Measurements from ENCODE around the gene PCDH9.

PCDH9 gene

DNA sequence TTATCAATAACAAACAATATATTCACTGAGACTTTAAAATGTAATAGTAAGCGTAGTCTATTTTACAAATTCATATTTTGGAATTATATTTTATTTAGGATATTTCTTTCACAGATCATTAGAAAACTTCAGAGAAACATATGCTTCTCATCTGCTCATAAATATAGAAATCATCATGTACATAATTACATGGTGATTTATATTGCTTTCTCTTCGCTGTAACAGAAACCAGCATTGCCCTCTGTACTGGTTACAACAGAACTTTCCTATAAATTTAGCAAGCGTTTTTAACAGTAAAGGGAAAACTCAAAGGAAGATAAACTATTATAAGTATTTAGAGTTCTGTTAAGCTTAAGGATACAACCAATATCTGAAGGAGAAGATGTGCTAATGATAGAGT is 672.8 kb downstream of the PCDH9 start:
- DNase-seq = no peak

DNA sequence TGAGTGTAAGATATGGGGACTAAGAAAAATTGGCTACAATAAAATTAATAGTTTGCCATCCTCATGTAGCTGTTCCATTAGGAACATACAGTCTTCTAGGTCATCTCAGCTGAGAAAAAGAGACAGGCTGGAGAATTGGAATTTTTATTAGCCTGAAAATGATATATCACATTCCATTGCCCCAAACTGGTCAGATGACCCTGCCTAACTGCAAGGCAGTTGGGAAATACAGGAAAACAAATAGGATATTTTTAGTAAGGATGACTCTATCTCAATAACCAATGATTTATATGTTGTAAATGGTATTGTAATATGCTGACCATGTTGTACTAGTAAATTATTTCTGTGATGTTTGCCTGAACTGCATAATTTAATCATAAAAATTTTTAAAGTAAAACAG is 673.8 kb downstream of the PCDH9 start:
- DNase-seq = no peak

DNA sequence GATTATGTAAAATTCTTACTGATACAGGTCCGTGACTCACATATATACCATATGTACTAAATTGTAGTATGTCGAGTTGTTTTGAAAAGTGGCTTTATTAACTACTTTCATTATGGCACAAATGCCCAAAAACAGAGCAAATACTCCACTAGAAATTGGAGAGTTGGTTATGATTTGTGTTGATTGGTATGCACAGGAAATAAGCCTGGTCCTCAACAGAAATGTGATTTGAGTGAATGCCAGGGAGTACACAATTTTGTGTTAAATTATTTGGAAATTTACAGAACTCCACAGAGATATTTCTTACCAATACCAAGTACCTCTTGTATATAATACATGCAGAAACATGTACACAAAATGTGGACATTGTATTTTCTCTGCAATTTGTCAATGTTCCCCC is 676.7 kb downstream of the PCDH9 start:
- DNase-seq = no peak

DNA sequence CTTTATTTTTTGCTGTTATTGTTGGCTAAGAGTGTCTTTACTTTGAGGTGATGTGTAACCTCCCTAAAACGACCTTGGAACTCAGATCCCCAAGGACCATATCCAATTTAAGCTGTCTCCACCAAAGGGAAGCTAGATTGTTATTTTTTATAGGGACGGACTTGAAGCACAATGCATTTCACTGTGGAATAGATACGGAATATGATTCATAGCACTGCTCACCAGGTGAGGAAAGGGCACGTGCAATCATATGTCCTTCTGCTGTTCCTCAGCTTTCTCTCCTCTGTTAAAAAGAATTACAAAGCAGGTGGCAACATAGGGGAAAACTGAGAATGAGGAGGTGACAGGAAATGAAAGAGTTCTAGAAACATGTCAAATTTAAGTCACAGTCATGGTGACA is 679.0 kb downstream of the PCDH9 start:
- DNase-seq = no peak

DNA sequence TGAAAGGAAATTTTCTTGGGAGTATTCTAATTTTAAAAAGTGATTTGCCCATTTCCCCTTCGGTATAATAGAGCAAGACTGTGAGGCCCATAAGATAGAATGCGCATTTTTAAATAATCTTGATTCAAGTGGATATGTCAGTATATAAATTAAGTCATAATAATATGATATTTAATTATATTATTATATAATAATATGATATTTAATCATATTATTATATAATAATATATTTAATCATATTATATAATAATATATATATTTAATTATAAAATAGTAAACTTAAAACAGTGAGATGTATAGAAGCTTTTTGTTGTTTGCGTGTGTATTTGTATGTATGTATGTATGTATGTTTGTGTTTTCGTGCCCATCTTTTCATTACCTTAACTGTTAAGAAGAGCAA is 682.5 kb downstream of the PCDH9 start:
- no peak for DNase-seq

DNA sequence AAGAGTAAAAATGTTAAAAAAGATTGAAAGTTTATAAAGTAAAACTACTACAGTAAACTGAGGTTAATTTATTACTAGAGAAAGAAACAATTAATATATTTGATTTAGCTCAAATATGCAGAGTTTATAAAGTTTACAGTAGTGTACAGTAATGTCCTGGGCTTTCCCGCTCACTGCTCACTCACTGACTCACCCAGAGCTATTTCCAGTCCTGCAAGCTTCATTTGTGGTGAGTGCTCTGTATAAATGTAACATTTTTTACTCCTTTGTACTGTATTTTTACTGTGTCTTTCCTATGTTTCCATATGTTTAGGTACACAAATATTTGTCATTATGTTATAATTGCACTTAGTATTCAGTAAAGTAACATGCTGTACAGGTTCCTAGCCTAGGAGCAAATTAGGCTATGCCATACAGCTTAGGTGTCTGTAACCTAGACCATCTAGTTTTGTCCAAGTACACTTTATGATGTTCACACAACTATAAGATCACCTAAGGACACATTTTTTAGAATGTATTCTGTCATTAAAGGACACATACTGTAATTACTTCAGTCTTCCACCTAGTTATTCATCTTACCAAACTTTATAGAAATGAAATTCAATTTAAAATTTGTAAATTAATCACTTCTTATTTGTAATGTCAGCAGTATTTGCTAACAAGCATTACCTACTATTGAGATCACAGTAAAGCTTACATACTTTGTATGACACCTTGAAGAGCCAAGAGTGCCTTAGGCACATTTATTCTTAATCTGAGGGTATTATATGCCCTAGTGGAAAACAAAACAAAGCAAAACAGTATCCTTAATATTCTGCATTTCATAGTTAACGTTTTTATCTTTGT is 683.4 kb downstream of the PCDH9 start:
- no peak for DNase-seq

DNA sequence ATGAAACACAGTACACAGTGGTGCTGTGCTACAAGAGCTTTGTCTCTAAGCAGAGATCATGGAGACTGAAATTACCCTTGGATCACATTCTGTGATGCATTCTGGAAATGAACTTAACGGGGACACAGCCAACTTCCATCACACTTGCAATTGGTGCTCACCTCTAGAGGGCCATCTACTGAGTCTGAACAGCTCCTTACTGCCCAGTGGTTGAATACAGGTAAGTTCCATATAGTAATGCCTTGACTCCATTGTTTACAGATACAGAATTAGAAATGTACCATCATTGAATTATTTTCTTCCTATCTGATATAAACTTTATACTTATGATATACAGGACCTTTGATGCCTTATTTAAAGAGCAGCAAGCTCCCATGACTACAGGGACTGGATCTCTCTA is 686.4 kb downstream of the PCDH9 start:
- DNase-seq = no peak

DNA sequence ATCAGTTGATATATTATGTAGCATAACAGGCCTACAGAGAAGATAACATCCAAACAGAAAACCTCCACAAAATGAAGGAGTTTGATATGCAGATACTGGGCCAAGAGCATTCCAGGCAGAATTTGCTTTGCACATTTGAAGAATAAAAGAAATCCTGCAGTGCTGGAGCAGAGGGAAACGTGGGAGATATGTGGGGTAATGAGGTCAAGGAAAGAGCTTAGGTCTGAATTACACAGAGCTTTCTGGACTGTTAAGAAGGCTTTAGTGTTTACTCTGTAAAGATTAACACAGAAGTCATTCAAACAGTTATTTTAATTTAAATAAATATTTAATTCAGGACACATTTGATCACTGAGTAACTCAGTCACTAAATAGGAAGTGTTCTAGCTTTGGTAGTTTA is 692.7 kb downstream of the PCDH9 start:
- no peak for DNase-seq

DNA sequence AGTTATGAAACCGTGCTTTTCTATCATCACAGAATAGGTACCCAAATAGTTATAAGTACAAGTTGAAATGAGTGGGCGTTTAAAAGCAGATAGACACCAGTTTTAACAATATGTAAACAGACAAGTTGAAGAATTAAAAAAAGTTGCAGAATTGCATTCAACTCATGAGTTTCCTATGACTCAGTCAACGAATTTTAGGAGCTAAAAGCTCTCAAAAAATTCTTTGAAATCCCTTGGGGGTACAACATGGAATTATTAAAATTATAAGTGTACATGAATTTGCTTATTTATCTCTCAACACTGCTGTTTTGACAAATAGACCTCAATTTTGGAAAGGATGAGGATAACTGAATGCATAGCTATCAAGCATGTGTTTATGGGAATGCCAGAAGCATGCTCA is 693.4 kb downstream of the PCDH9 start:
- no peak for DNase-seq

DNA sequence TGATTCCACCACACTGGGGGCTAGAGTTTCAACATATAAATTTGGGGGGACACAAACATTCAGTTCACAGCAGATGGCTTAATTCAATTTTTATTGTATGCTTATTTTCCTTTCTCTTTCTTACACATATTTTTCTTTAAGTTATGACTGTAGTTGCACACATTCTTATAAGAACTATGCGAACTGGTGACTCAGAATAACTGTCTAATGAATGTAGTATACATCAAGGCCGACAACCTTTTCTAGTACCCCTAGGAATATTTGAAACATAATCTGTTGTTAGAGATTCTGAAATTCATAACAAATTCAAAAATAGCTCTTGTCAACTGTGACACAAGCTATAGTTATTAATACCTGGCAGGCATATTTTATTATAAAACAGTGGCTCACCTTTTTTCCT is 695.6 kb downstream of the PCDH9 start:
- DNase-seq = no peak

DNA sequence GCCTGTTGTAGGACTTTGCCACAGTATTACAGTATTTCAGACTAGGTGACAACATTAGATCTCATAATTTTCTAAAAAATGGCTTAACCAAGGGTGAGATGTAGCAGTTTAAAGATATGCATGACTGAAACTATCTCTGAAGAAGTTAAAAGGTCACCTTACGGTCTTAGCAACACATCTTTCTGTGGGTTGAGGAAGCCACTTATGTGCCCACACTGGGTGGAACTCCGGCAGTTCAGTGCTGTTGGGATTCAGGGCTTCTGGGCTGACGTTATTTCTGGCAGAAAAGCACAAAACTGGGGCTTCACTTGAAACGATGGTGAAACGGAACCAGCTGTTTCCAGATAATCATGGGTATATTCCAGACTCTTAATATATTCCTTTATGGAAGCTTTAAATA is 697.3 kb downstream of the PCDH9 start:
- no peak for DNase-seq

DNA sequence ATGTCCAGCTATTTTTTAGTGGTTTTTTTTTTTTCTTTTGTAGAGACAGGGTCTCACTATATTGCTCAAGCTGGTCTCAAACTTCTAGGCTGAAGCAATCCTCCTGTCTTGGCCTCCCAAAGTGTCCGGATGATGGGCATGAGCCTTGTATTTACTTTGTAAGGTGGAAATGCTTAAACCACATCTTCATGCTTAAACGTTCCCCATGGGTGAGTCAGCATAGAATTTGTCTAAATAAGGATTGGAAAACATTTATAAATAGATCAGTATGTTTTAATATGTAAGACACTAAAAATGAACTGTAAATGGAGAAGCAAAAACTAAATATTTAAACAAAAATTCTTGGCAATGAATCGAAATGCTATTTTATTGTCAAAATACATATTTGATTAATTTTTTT is 698.0 kb downstream of the PCDH9 start:
- no peak for DNase-seq

DNA sequence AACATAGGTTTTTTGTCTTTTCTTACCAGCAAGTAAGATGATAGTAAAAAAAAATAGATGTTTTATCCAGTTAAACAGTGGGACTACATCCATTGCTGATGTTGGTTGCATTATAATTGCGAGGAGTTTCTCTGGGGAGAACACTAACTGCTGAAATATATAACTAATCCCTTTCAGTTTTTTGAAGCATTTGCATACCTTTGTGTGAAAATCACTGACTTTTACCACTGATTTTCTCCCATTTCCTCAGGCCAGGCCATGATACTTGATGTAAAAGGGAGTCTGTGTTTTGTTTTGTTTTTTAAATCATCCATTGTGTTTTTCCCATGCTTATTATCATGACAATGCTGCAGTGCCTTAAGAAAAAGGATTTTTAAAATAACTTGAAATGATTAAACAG is 699.5 kb downstream of the PCDH9 start:
- no peak for DNase-seq

DNA sequence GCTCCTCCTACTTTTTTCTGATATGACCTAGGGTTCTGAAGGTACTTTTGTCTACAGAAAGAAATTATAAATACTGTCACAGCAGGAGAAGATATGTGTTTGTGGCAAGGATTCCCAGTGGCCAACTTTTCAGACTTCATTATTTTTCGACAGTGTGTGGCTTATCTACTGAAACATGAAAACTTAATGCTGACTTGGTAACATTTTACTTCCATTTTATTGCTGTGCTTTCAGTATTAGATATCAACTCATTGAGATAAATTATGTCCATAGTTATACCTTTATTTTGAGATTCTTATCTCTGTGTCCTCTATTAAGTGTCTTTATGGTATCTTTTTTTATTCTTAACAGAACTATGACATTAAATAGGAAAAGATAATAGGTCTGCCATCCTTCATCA is 700.0 kb downstream of the PCDH9 start:
- DNase-seq = no peak

DNA sequence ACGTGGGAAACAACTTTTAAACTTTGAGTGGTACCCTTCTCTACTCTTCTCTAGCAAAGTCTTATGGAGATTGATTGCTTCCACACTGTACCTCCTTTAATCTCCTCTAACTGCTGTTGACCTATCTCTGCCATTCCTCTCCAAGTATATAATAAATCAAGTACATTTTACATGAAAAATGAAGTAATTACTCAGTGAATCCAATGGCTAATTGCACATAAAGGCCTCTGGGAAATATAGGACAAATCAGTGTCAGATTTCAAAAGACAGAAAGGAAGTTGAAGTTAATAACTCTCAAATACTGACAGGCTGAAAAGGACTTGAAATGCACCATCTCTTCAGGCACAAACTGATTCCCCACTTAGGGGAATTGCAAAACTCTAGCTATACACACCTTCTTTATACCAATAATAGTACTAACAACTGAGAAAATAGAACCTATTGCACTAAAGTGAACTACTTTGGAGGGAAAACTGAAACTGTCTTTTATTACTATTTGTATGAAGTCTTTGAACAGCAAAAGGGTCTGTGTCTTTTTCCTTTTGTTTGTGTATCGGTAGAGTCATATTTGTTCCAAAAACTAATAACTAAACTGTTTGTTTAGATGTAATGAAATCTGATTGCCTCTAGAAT is 701.1 kb downstream of the PCDH9 start:
- DNase-seq = no peak

DNA sequence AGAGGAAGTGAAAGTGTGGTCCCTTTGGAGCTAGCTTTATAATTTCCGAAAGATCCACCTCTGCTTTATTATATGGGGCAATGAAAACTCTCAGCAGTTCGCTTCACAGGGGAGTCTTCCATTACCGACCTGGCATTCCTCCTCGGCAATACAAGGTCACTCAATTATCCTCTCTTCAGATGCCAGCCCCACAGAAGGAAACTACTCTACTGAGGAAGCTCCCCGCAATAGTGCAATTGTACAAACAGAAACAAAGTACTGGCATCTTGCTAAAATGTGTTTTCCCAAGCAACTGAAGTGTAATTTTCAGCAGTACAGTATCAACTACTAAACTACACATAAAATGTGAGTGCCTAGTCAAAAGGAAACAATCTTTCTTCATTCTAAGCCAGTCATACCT is 702.0 kb downstream of the PCDH9 start:
- DNase-seq = no peak

DNA sequence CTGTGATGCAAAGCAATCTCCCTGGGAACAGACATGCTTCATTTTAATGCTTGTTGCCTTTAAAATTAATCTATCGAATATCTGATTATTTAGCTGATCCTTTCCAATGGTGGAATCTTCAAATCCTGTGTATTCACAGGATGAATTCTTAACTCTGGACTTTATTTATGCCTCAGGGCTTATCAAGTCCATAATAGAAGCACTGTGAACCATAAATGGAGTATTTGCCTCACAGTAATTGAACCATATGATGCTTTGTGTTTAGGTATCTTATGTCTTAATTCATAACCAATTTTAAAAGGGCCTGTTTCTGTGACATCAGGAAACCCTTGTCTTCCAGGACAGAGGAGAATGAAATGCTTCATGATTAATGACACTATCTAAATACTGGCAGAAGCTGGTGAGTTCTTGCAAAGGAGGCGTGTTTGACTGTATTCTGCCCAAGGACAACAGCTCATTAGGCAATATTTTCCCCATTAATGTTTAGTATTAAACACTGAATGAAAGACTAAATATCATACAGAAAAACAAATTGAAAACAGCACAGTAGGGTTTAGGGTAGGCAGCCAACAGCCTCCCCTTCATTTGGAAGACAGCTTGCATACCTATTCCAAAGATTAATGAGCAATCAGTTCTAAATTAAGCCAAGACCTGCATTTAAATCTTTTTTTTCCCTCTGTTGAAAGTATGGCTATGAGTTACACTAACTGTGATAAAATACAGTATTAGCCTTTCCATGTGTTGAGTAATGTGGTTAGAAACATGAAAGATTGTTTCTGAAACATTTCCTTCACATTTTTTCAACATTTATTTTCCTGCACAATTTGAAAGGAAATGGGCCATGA is 709.4 kb downstream of the PCDH9 start:
- no peak for DNase-seq

DNA sequence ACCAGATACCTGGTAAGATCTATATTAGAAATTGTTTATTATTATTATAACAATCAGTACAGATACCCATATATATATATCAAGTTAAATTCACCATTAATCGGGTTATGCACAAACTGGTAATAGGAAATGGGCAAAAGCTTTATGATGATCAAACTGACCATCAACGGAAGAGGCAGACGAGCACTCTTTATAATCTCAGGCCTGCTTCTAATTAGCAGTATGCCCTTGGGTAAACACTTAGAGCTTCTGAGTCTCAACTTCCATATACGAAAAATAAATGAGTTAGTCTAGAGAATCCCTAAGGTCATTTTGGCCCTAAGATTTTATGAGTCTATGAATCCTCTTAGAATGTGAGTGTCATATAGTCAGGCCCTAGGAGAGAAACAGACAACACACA is 710.9 kb downstream of the PCDH9 start:
- DNase-seq = no peak

DNA sequence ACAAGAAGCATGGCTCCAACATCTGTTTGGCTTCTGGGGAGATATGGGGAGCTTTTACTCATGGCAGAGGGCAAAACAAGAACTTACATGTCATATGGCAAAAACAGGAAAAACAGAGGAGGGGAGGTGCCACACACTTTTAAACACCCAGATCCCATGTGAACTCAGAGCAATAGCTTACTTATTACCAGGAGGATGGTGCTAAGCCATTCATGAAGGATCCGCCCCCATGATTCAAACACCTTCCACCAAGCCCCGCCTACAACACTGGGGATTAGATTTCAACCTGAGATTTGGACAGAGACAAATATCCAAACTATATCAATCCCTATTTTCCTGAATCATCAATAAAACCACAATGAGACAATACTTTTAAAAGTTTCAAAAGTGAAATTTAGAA is 712.1 kb downstream of the PCDH9 start:
- DNase-seq = no peak

DNA sequence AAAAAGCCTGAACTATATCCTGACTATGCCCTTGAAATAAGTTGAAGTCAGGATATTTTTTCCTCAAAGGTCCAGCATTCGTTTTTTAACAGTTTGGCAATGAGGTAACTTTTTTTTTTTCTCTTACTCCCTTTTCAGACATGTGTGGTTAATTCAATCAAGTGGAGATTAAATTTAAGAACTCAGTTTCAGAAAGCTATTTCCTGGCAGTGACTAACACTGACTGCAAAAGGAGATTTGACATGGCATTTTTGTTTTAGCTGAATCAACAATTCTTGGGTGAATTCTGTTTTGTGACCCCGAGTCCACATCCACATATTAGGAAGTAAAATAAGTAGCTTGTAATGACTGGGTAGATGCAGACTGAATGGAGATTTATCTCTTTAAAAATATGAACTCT is 716.4 kb downstream of the PCDH9 start:
- no peak for DNase-seq

DNA sequence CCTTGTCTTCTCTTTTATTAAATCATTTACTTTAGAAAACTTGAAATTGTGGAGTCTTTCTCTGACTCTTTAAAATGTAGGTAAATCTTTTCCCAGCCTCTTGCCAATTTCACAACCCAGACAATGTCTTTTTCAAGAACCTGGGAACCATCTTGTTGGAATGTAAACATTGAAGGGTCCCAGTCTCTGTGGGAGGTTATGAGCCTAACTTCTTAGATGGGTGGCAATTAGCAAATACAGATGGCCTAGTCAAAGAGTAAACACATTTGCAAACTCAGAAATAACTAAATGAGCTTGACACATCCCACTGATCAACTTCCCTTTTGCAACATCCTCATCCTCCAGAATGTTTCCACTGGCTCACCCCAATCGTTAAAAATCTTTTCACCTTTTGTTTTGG is 721.0 kb downstream of the PCDH9 start:
- no peak for DNase-seq

DNA sequence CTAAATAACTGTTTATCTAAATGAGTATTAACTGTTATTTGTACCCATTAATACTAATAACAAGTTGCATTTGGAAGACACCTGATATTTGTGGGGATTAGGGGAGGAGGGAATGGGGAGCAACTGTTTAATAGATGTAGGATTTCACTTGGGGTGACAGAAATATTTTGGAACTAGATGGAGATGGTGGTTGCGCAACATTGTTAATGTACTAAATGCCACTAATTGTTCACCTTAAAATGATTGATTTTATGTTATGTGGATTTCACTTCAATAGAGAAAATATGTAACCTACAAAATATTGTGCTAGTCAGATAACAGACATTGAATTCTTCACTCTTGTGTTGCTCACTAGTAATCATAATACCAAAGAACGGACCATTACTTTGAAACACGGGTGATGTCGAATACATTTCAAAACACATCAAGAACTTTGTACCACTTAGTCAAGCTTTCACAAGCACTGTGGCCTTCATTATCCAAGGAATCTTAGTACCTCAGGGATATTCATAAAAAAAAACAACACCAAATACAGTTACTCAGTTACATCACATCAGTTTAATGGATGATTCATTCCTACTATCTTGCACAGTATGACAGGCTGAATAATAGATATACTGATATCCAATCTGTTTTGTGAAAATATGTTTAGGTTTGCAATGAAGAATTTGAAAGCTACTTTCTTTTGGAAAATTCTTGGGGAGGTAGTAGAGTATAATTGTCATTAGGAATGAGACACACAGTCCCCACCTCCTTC is 721.8 kb downstream of the PCDH9 start:
- no peak for DNase-seq

DNA sequence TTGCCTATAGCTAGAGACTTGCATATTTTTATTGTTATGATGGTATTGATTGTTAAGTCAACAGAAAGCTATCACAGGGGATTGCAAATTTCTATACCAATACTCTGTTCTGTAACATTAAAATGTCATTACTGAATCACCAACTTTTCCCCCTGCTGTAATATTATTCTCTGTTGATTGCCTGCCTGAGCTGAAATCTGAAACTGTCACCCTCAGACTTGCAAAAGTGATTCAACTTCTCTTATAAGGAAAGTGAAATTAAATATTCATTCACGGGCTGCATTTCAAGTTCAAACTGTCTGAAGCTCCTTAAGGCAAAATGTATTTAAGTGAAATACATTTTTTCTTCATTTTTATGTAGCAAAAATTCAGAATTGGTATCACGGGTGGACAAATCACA is 723.2 kb downstream of the PCDH9 start:
- no peak for DNase-seq

Data from stimulated activated naive CD4-positive, alpha-beta T cell (primary cell).